Lung (tissue), 12 donors: ENCODE results near the gene TMEM259. TPM values are rescaled to one million over a fixed set of nuclear protein-coding genes. Genes with fewer than 3 reads are reported as not detected.

Experiments
- ATAC-seq: fragments of 200-7000 bp; cut with Tn5 transposase; one replicate; pipeline ENCODE4 v1.9.1; 2020; ENCODE audit warnings: moderate number of reproducible peaks; ENCODE audit not compliant: insufficient read depth, low FRiP score
- DNase-seq, 3 donors: peaks; one replicate each; pipeline ENCODE4 v3.0.0-alpha.2; 2013 to 2017
- H3K27ac ChIP-seq, 2 donors: one replicate each; pipeline ENCODE4 v1.5.1; 2013; ENCODE audit warnings: mild to moderate bottlenecking in 2 of 2, moderate library complexity in 2 of 2, control low read depth in 1 of 2, inconsistent platforms in 1 of 2, low read depth in 1 of 2, low read length in 1 of 2
- H3K27me3 ChIP-seq, 3 donors: one replicate each; pipeline ENCODE4 v1.5.1; 2013; ENCODE audit warnings: low read length in 2 of 3; ENCODE audit not compliant: control insufficient read depth in 3 of 3, insufficient read depth in 3 of 3
- H3K36me3 ChIP-seq, 4 donors: one replicate each; pipeline ENCODE4 v1.5.1; 2013; ENCODE audit warnings: low read length in 4 of 4, mild to moderate bottlenecking in 1 of 4, moderate library complexity in 1 of 4; ENCODE audit not compliant: control insufficient read depth in 4 of 4, insufficient read depth in 4 of 4
- H3K4me1 ChIP-seq, 5 donors: one replicate each; pipeline ENCODE4 v1.5.1; 2013; ENCODE audit warnings: low read length in 5 of 5, mild to moderate bottlenecking in 2 of 5, moderate library complexity in 1 of 5; ENCODE audit not compliant: control insufficient read depth in 5 of 5, insufficient read depth in 5 of 5
- H3K4me3 ChIP-seq: one replicate; pipeline ENCODE4 v1.5.1; 2013; ENCODE audit warnings: mild to moderate bottlenecking, control low read depth, moderate library complexity
- H3K9ac ChIP-seq, 2 donors: one replicate each; pipeline ENCODE4 v1.5.1; 2013; ENCODE audit warnings: low read length in 2 of 2, control low read depth in 1 of 2; ENCODE audit not compliant: insufficient read depth in 1 of 2
- H3K9me3 ChIP-seq, 4 donors: one replicate each; pipeline ENCODE4 v1.5.1; 2013; ENCODE audit warnings: low read length in 3 of 4, mild to moderate bottlenecking in 1 of 4, moderate library complexity in 1 of 4; ENCODE audit not compliant: control insufficient read depth in 4 of 4, insufficient read depth in 3 of 4
- WGBS, 2 donors: extraction: QIAGEN DNeasy Blood & Tissue Kit; methylation state at CpG; one replicate each; pipeline ENCODE4 v1.1.7; 2013; 5-methylcytosine and 5-hydroxymethylcytosine counted together
- polyA plus RNA-seq, 2 donors: library from polyadenylated mRNA; stranded (reverse); fragments of 200-250 nt; gene quantifications; one replicate each; pipeline ENCODE4 v1.2.1, GENCODE V29; 2013
- total RNA-seq, 2 donors: library from RNA; depleted of rRNA in 1 of 2; stranded (reverse); fragments of >200 nt in 1 of 2; gene quantifications; one replicate each; pipeline ENCODE4 v1.2.1, GENCODE V29; 2014 to 2021
- TF ChIP-seq, protein P1 (sequence below): IDR thresholded peaks from 2 replicates; pipeline ENCODE4 v1.5.1; 2012; ENCODE audit warnings: mild to moderate bottlenecking; ENCODE audit errors: control extremely low read depth, extremely low read depth
- donor health status: control.
- donor health status: control.
- donor health status: Bipolar disorder and iron deficiency.
- donor health status: healthy.
- donor health status: DM: yes; HTN: yes; CAD: no.

Gene TMEM259
- total and polyA plus RNA-seq, 4 donors, result 61.1 to 262 (median 195) TPM

DNA sequence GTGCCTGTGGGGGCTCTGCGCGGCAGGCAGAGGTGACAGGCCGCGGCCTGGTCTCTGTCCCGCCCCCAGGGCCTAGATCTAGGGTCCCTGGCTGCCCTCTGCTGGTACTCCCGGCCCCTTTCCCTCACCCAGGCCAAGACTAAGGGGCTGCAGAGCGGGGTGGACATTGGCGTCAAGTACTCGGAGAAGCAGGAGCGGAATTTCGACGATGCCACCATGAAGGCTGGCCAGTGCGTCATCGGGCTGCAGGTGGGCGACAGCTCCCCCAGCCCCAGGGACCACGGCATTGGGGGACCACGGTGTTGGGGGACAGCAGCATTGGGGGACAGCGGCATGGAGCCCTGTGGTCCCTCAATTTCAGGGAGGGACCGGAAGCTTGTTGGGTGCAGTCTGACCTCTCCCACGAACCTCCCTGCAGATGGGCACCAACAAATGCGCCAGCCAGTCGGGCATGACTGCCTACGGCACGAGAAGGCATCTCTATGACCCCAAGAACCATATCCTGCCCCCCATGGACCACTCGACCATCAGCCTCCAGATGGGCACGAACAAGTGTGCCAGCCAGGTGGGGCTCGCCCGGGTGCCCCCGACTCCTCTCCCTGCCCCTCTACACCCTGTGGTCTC is 15.2 kb upstream of the TMEM259 start:
- H3K9me3 ChIP-seq, result no peaks in the 10 kb centered on the region
- no peak overlapping the region for H3K4me3 ChIP-seq
- ATAC-seq (no peak), DNase-seq (no peak)
- peaks cover 0 to 16% (median 1%) of the 10 kb centered on the region in 5 donors for H3K4me1 ChIP-seq
- peaks cover 7 to 28% (median 12%) of the 10 kb centered on the region in 4 donors for H3K36me3 ChIP-seq
- TF ChIP-seq, protein P1, sequence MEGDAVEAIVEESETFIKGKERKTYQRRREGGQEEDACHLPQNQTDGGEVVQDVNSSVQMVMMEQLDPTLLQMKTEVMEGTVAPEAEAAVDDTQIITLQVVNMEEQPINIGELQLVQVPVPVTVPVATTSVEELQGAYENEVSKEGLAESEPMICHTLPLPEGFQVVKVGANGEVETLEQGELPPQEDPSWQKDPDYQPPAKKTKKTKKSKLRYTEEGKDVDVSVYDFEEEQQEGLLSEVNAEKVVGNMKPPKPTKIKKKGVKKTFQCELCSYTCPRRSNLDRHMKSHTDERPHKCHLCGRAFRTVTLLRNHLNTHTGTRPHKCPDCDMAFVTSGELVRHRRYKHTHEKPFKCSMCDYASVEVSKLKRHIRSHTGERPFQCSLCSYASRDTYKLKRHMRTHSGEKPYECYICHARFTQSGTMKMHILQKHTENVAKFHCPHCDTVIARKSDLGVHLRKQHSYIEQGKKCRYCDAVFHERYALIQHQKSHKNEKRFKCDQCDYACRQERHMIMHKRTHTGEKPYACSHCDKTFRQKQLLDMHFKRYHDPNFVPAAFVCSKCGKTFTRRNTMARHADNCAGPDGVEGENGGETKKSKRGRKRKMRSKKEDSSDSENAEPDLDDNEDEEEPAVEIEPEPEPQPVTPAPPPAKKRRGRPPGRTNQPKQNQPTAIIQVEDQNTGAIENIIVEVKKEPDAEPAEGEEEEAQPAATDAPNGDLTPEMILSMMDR, result no peak
- 91 to 94% methylated on average over 28 to 29 of the region's 29 CpGs for WGBS, 2 donors
- H3K9ac ChIP-seq, result no peak overlapping the region
- no peak overlapping the region for H3K27ac ChIP-seq
- H3K27me3 ChIP-seq, result no peaks in the 10 kb centered on the region

DNA sequence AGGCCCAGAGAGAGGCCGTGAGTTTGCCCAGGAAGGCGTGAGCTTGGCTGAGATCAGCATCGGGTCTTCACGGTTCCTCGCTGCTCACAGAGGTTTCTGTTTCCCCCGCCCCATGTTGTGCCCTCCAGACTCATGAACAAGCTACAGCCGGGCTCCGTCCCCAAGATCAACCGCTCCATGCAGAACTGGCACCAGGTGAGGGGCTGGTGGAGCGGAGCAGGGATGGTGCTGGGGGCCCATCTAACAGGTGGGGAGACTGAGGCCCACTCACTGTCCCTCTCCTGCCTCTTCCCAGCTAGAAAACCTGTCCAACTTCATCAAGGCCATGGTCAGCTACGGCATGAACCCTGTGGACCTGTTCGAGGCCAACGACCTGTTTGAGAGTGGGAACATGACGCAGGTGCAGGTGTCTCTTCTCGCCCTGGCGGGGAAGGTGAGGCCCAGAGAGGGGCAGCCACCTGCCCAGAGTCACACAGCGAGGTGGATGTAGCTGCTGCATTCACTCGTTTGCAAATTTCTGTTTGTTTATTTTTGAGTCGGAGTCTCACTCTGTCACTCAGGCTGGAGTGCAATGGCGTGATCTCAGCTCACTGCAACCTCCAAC is 11.4 kb upstream of the TMEM259 start:
- Histone ChIP-seq H3K27ac (no peak overlapping the region), H3K9me3 (no peaks in the 10 kb centered on the region), H3K27me3 (no peaks in the 10 kb centered on the region), H3K4me1 (peaks cover 0 to 12% (median 0%) of the 10 kb centered on the region in 5 donors), H3K36me3 (peaks cover 6 to 29% (median 9%) of the 10 kb centered on the region in 4 donors), H3K9ac (no peak overlapping the region), H3K4me3 (no peak overlapping the region)
- no peak for ATAC-seq
- TF ChIP-seq, protein P1, result no peak
- DNase-seq, result no peak
- WGBS, 2 donors, result 90% methylated on average over 20 of the region's 20 CpGs

DNA sequence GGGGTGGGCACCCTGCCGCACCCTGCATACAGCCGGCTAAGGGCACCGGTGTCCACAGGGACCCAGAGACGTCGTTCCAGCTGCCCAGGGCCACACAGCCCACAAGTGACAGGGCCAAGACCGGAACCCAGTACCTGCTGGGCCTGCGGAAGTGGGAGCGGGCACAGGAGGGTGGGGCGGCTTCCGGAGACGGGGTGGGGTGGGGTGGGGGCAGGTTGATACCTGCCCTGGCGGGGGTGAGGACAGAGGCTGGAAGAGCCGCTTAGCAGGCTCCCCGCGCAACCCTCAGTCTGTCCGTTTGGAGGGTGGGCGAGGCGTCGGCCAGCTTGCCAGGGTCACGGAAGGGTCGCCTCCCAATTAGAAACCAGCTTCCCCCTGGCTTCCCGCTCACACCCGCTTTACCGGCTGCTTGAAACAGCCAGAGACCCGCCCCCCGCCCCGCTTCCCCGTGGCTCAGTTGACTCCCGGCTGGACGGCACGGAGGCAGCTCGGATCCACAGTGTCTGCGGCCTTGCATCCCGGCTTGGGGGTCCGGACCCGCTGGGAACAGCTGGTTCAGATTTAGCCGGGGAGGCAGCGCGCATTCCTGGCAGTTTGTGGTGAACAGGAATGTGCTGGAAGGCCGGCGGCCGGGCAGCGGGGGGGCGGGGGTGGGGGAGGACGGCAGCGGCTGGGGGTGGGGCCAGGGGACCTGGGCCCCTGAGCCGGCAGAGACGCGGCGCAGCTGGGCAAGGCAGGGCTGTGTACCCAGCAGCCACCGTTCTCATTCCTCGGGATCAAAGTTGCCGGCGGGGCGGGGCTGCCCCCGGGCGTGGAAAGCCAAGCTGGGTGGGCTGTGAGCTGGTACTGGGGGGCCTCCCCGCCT is 7.4 kb upstream of the TMEM259 start:
- Histone ChIP-seq H3K27me3 (no peaks in the 10 kb centered on the region), H3K4me1 (peaks cover 0 to 14% (median 0%) of the 10 kb centered on the region in 5 donors), H3K9ac (peak overlapping the region in 1 of 2 donors; percentile 42), H3K27ac (peak overlapping the region; percentile 73 to 97), H3K9me3 (no peaks in the 10 kb centered on the region), H3K36me3 (peaks cover 6 to 17% (median 8%) of the 10 kb centered on the region in 4 donors), H3K4me3 (peak overlapping the region; percentile 80)
- TF ChIP-seq, protein P1, result no peak
- DNase-seq (peak; percentile 95 to 96 (median 96)), ATAC-seq (peak; percentile 56)
- 2% methylated on average over 47 to 58 of the region's 58 CpGs for WGBS, 2 donors
